ENCODE results near the gene TSPAN17.

TSPAN17 gene

DNA sequence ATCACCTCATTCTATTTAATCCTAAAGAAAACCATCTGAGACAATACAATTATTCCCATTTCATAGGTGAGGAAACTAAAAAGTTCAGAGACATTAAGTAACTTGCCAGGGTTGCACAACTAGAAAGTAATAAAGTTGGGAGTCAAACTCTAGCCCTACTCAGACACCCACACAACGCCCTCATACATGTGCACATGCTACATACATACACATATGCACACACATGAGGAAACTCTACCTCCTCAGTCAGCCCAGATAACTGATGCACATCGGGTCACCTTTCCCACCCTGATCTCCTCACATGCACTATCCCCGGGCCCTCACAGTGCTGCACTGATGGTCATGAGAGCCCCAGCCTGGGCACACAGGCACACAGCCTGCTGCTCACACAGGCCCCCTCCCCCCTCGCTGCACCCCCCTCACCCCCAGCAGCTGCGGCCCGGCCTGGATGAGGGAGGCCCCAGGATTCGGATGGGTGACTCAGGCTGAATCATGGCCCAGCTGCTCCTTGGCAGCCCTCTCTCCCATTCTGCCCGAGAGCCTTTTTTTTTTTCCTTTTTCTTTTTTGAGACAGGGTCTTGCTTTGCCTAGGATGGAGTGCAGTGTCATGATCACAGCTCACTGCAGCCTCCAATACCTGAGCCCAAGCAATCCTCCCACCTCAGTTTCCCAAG lies 32.3 kb upstream of the TSPAN17 start:
- H3K4me3 ChIP-seq (ENCODE audit: low read length) = no peak overlapping the region
- TF ChIP-seq ZNF274 (IDR thresholded peaks at IDR 0.05; ENCODE audit: low read depth, low read length) = no peak

DNA sequence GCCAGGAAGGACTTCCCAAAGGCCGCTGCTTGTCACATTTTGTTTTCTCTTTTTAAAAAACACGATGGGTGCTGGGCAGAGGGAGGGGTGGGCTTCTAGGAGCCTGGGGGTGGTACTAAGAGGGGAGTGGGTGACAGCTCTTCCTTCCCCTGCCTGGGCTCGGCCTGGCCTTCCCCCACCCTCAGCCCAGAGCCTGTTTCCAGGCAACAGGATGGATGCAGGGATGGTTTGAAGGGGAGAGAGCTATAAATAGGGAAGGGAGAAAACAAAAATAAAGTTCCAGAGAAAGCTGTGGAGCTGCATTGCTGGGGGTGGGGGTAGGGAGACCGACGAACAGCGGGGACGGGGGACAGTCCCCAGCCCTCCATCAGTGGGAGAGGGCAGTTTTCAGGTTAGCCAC lies 30.8 kb upstream of the TSPAN17 start:
- no peak overlapping the region for H3K4me3 ChIP-seq (ENCODE audit: low read length)
- no peak for TF ChIP-seq ZNF274 (IDR thresholded peaks at IDR 0.05; ENCODE audit: low read depth, low read length)

DNA sequence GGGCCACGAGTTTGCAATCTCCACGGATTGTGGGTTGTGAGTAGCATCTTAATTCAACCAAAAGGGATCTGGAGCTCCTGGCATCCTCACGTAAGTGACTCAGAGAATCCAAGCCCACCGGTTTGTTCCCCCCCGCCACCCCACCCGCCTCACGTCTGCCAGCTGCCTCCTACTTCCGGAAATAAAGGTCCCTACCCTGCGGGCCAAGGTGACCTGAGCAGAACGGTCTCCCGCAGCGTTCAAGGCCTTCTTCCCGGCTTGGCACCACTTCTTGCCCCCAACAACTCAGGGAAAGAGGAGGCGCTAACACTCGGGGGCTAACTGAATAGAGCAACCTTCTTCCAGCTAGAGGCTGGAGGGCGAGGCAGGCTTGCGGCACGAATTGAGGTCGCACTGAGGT lies 28.5 kb upstream of the TSPAN17 start:
- no peak for TF ChIP-seq ZNF274 (IDR thresholded peaks at IDR 0.05; ENCODE audit: low read depth, low read length)
- H3K4me3 ChIP-seq (ENCODE audit: low read length) = no peak overlapping the region

GRCh38 chr5:176619203-176619568 lies 28.1 kb upstream of the TSPAN17 start:
- no peak overlapping the region for H3K4me3 ChIP-seq (ENCODE audit: low read length)

DNA sequence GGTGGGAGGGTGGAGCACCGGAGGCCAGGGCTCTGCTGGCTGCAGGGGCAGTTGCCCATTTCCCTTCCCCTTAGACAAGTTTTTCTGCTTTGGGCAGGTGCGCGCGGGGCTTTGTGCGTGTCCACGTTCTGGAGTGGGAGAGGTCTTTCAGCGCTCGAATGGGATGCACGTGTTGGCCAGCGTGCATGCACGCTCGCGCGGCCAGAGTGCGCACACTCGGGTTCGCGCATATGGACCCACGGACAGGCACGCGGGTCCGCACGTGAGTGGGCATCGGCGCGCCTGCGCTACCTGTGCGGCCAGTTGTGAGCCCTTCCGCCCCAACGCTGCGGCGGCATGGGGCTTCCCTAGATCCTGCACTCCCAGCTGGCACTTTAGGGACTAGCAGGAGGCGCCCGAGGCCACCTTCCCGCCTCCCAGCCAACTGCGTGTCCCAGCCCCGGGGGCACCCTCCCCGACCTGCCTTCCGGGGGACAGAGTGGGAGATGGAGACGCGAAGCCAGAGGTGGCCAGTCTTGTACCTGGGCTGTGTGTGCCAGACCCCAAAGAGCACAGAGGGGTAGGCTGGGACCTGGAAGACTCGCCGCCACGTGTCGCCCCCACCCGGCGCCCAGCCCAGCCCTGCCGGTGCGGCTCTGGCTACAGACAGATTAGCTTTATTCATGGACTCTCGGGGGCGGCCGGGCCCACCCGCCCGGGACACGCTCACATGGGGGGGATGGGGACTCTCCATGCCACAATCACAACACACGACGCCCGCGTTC lies 27.5 kb upstream of the TSPAN17 start:
- H3K4me3 ChIP-seq (ENCODE audit: low read length) = no peak overlapping the region
- TF ChIP-seq ZNF274 (IDR thresholded peaks at IDR 0.05; ENCODE audit: low read depth, low read length) = no peak

More at GRCh38 chr5:176619203-176619568, 28.1 kb upstream of the TSPAN17 start:
- no peak for TF ChIP-seq ZNF274 (IDR thresholded peaks at IDR 0.05; ENCODE audit: low read depth, low read length)

DNA sequence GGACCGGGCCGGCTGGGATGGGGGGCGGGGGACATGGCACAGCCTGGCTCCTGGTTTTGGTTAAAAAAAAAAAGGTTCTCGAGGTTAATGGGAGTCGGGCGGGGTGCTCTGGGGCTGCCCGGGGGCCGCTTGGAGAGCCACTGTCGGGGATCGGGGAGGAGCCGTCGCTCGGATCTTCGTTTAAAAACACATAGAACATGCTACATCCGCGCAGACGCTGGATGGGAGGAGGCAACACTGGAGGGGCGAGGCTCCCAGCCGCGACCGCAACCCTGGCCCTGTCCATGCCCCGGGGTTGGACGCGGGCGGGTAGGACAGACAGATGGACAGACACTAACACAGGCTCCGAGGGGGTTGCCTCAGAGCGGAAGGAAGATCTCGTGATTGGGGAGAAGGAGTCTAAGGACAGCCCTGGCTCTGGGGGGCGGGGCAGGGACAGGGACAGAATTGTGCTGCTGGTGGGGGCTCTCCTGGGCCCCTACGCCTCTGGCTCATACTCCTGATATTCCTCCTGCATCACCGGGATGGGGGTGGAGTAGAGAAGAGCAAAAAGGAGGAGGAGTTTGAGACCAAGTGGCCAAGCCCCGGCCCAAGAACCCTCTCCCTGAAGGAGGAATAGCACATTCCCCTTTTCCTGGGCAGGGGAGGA lies 26.8 kb upstream of the TSPAN17 start:
- H3K4me3 ChIP-seq (ENCODE audit: low read length) = no peak overlapping the region
- TF ChIP-seq ZNF274 (IDR thresholded peaks at IDR 0.05; ENCODE audit: low read depth, low read length) = no peak

DNA sequence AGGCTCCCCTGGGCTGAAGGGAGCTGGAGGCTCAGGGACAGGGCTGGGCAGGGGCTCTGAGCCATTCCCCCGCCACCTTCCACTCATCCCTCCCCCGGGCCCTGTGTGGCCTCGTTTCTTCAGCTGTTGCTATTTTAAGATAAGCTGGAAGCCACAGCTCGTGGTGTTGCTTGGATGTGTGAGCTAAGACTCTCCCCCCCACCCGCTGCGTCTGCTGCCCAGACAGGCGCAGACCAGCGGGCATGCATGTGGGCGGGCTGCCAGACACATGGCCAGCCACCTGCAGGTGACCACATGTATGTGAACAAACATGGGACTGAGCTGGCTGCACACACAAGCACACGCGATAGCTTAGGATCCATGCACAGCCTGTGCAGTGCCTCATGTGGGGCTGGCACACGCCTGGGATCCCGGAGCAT lies 25.6 kb upstream of the TSPAN17 start:
- TF ChIP-seq ZNF274 (IDR thresholded peaks at IDR 0.05; ENCODE audit: low read depth, low read length) = no peak
- no peak overlapping the region for H3K4me3 ChIP-seq (ENCODE audit: low read length)

DNA sequence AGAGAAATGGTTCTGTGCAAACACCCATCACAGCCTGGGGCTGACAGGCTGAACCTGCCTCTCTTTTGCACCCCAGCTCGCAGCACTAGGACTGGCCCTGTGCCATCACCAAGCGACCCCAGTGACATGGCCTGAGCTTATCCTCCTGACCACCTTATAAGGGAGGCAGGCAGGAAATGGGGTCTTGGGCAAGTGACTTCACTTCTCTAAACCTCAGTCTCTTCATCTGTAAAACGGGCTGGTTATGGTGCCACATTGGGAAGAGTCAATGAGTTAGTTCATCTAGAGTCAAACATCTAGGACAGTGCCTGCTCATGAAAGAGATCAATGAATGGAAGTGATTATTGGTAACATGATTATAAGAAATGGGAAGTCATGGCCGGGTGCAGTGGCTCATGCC lies 23.1 kb upstream of the TSPAN17 start:
- no peak for TF ChIP-seq ZNF274 (IDR thresholded peaks at IDR 0.05; ENCODE audit: low read depth, low read length)
- H3K4me3 ChIP-seq (ENCODE audit: low read length) = no peak overlapping the region

DNA sequence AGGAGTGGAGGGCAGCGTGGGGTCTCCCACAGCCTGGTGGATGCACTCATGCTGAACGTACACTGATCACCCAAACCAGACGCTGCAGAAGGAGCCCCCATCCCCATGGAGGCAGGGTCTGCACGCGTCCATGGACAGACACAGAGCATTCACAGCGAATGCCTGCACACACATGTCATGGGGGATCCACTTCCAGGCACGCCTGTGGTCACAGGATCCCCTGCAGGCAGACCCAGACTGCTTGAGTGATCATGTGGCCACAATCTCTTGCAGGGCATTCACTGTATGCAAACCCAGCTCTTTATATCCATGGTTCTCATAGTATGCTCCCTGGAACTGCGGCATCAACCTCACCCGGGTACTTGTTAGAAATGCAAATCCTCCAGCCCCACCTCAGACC lies 22.3 kb upstream of the TSPAN17 start:
- TF ChIP-seq ZNF274 (IDR thresholded peaks at IDR 0.05; ENCODE audit: low read depth, low read length) = no peak
- H3K4me3 ChIP-seq (ENCODE audit: low read length) = no peak overlapping the region

GRCh38 chr5:176625512-176625911 lies 21.8 kb upstream of the TSPAN17 start:
- no peak overlapping the region for H3K4me3 ChIP-seq (ENCODE audit: low read length)
- no peak for TF ChIP-seq ZNF274 (IDR thresholded peaks at IDR 0.05; ENCODE audit: low read depth, low read length)

DNA sequence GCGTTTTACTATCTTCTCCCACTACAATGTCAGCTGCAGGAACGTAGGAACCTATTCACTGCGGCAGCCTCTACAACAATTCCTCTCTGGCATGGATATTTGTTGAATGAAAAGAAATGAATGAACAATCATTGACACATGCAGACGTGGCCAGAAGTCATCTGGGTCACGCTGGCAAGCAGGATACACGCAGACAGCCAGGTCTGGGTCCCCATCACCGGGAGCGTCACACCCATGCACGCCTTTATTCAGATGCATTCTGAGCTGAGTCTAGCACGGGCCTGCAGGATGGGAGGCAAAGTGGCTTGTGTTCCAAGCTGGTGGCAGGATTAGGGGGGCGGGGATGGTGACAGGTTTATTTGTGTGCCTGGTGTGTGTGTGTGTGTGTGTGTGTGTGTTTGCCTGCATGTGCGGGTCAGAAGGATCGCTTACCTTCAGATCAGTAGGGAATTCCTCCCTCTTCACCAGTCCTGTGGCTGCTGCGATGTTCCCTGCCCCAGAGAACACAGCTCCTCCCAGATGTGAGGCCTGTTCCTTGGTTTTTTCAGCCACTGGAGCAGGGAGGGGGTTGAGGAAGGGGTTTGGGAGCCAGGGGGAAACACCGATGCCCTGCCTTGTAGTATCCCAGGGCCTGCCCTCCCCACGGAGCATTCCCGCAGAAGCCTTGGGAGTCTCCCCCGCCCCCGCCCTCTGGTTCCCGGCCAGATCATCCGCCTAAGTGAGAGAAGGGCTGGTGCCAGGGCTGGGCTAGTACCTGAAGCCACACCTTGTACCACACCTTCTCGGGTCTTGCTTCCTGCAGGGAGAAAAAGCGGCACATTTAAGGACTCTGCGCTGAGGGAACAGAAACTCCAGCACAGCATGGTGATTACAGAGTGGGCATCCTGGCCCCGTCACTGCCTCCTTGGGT lies 21.1 kb upstream of the TSPAN17 start:
- H3K4me3 ChIP-seq (ENCODE audit: low read length) = no peak overlapping the region
- no peak for TF ChIP-seq ZNF274 (IDR thresholded peaks at IDR 0.05; ENCODE audit: low read depth, low read length)

GRCh38 chr5:176626876-176627236 lies 20.4 kb upstream of the TSPAN17 start:
- TF ChIP-seq ZNF274 (IDR thresholded peaks at IDR 0.05; ENCODE audit: low read depth, low read length) = no peak
- no peak overlapping the region for H3K4me3 ChIP-seq (ENCODE audit: low read length)

DNA sequence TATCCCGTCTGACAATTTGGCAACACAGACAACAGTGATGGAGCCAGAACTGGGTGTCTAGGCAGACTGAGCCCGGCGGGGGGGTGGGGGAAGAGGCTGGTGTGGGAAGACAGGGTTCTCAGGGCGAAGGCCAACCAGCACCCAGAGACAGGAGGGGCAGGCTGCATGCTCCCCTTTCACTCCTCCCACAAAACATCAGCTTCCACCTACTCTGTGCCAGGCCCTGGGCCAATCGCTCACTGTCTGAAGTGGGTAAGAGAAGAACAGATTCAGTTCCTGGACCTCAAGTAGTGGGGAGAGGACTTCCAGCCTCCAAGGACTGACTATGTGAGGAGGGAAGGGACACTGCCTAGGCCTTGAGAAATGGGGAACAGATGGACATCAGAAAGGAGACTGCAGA lies 19.7 kb upstream of the TSPAN17 start:
- H3K4me3 ChIP-seq (ENCODE audit: low read length) = no peak overlapping the region
- TF ChIP-seq ZNF274 (IDR thresholded peaks at IDR 0.05; ENCODE audit: low read depth, low read length) = no peak

Measured in GM08714 (cell line).